GM18526 (cell line): ENCODE data around the gene PRR35.

Experiments used
- POLR2A ChIP-seq: IDR thresholded peaks from 3 replicates; pipeline ENCODE4 v1.6.1; 2011; ENCODE audit not compliant: insufficient read length; ENCODE audit errors: extremely low read depth

The PRR35 gene

GRCh38 chr16:534856-535445, 25.2 kb upstream of the PRR35 start:
- TF ChIP-seq POLR2A = no peak

DNA sequence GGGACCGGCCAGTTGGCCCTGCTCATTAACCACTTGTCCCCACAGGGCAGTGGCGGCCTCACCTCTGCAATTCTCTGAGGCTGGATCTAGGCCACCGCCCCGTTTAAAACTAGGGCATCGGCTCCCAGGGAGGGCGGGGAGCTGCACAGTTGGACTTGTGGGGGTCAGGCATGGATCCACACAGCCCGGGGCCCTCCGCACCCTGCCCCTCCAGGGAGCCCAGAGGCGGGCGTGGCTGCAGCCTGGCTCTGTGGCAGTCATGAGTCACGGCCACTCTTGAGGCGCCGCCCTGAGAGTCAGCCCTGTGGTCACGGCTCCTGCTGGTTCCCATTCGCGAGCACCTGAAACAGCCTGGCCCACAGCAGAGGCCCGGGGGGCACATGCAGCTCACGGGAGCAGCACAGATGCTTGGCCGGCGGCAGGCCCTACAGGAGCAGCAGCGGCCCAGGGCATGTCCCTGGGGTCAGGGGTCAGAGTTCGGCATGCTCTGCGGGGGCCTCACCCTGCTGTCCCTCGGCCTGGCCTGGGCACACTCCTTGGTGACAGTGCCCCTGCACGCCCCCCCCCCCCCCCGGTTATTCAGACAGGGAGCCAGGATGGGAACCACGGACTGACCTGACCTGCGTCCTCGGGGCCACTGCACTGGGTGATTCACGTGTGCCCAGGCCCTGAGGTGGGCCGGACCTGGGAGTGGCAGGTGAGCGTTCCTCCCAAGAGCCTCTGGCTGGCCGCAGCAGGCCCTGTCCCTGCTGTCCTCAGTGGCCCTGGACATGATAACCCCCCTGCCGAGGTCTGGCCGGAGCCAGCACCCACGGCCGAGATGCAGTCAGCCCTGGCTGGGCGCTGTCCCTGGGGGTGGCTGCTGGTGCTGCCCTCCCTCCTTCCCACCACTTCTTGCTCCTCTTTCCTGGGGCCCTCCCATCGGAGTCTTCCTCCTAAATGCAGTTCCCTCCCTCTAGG, 24.5 kb upstream of the PRR35 start:
- TF ChIP-seq POLR2A = no peak

DNA sequence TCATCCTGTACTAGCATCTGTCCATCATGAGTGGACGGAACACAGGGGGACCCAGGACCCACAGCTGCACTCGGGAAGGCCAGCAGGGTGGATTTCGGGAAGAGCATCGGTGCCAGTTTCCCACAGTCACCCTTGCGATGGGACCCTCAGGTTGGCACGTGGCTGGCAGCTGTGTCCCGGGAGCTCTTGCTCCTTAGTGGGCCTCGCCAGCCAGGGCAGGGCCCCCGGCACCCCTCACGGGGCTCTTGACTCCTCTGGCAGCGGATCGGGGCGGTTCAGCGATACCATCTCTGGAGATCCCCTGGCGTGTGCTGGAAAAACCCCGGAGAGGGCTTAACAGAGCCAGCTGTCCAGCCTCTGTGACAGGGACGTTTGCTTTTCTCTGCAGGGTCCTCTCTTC, 23.4 kb upstream of the PRR35 start:
- no peak for TF ChIP-seq POLR2A

DNA sequence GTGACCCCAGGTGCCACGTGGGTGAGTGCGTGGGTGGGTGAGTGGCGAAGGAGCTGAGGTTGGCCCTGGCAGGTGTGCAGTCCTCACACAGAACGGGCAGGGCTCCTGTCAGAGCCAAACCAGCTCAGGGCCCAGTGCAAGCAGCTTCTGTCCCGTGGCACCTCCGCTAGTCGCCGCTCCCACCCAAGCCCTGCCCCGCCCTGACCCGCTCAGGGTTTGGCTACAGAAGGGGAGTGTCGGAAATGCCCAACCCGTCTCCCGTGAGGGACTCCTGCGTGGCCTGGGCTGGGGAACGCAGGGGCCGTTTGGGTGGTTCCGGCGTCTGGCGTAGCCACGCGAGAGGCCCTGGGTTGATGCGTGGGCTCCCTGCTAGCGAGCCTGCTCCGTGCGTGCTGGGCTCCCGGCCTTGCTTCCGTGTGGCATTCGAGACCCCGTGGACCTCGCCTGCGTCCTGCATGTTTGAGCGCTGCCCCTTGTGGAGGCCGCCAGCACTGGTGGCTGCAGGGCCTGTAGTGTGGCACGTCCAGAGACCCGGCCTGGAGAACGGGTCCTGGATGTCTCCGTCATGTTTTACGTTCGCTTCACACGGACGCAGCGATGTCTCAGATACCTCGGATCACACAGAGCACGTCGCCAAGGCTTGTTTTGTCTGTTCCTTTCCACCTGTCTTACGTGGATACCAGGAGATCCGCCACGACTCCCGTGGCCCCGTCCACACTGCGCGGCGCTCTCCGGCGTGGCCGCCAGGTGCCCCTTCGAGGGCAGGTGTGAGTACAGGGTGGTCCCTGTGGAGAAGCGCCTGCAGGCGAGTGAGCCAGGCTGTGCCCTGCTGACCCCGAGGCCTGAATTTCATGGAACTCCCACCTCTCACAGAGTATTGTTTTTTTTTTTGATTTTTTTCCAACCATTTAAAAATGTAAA, 22.5 kb upstream of the PRR35 start:
- TF ChIP-seq POLR2A = no peak

- no peak for TF ChIP-seq POLR2A
These were observed 20.2 kb upstream of the PRR35 start for GRCh38 chr16:539901-540530.

- no peak for TF ChIP-seq POLR2A
These were observed 19.4 kb upstream of the PRR35 start for GRCh38 chr16:540645-541340.

DNA sequence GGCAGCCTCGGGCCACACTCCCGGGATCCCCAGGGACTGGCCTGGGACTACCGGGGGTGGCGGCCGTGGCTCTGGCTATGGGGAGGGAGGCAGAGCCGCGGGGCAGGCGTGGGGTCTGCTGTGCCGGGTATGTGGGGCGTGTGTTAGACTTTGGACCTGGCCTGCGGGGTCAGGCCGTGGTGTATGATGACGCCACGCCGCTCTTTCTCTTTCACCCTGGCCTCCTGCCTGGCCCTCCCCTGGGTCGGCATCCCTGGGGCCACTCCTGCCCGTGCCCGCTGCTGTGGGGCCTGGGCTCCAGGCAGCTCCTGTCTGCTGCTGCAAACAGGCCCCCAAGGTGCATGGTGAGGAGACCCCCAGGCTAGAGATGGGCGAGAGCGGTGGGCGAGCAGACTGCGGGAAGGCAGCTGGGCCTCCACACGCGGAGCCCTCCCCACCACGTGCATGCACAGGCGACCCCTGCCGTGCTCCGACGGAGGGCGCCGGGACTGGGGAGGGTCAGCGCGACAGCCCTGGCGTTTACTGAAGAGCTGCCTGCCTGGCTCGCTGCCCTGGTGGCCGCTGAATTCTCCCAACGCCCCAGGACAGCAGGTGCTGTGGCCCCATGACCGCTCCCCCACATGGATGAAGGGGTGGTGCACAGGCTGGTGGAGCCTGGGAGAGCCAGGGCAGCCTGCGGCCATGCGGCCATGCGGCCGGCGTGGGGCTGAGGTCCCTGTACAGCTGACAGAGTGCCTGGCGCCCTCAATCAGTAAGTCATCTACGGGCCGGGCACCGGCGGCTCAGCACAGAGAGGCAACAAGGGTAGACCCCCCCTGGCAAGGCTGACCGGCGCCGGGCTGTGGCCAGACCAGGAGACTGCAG, 16.7 kb upstream of the PRR35 start:
- no peak for TF ChIP-seq POLR2A

DNA sequence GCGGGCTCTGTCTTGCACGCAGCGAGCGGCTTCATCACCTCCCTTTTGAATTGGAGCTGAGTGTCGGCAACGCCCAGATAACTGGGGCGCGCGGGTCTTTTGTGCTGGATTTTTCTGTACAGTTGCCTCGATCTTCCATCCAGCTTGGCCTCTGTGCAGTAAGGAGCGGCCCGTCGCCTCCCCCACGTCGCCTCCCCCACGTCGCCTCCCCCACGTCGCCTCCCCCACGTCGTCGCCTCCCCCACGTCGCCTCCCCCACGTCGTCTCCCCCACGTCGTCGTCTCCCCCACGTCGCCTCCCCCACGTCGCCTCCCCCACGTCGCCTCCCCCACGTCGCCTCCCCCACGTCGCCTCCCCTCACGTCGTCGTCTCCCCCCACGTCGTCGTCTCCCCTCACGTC, 15.7 kb upstream of the PRR35 start:
- TF ChIP-seq POLR2A = no peak

DNA sequence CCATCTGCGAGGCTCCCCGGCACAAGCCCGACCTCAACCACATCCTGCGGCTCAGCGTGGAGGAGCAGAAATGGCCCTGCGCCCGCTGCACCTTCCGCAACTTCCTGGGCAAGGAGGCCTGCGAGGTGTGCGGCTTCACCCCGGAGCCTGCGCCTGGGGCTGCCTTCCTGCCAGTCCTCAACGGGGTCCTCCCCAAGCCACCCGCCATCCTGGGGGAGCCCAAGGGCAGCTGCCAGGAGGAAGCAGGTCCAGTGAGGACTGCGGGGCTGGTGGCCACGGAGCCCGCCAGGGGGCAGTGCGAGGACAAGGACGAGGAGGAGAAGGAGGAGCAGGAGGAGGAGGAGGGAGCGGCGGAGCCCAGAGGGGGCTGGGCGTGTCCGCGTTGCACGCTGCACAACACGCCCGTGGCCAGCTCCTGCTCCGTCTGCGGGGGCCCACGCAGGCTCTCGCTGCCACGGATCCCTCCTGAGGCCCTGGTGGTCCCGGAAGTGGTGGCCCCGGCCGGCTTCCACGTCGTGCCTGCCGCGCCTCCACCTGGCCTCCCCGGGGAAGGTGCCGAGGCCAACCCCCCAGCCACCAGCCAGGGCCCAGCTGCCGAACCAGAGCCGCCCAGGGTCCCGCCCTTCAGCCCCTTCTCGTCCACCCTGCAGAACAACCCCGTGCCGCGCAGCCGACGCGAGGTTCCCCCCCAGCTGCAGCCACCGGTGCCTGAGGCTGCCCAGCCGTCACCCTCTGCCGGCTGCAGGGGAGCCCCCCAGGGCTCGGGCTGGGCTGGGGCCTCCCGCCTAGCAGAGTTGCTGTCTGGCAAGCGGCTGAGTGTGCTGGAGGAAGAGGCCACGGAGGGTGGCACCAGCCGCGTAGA, 13.1 kb upstream of the PRR35 start:
- no peak for TF ChIP-seq POLR2A

GRCh38 chr16:548586-548985, 11.6 kb upstream of the PRR35 start:
- no peak for TF ChIP-seq POLR2A

GRCh38 chr16:549544-550263, 10.5 kb upstream of the PRR35 start:
- TF ChIP-seq POLR2A = no peak

DNA sequence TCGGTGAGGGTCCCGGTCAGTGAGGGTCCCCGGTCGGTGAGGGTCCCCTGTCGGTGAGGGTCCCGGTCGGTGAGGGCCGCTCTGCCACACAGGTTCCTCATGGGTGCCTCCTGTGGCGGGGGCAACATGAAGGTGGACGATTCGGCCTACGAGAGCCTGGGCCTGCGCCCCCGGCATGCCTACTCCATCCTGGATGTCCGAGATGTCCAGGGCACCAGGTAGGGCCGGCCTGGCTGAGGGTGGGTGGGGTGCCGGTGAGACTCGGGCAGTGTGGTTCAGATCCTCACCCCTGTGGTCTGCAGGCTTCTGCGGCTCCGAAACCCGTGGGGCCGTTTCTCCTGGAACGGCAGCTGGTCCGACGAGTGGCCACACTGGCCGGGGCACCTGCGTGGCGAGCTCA, 9.0 kb upstream of the PRR35 start:
- no peak for TF ChIP-seq POLR2A
